PC-9 (cell line): Measurements from ENCODE around the gene ITPRIPL2. TPM values are rescaled to one million over a fixed set of nuclear protein-coding genes. Genes with fewer than 3 reads are reported as not detected.

Experiments
- BruUV-seq: library from RNA; stranded (reverse); fragments of 400-500 nt; replicated peaks from 2 replicates; lab custom pipeline; 2021; lab: Mats Ljungman, UMichigan
- CTCF ChIA-PET: fragments of 300-600 bp; sonication (Branson Sonifier 250); formaldehyde crosslinking; loops from one replicate; lab custom pipeline; 2022; ENCODE audit warnings: antibody characterized with exemption; lab: Charles Lee
- POLR2A ChIA-PET: fragments of 300-600 bp; sonication (Branson Sonifier 250); formaldehyde crosslinking; loops from one replicate; lab custom pipeline; 2022; ENCODE audit warnings: antibody characterized with exemption; ENCODE audit not compliant: unreplicated experiment; lab: Charles Lee
- DNase-seq, 2 experiments: peaks; one replicate each; pipeline versions ENCODE4 v3.0.0 to v3.0.0-alpha.2; 2015 to 2022; ENCODE audit warnings: mixed read lengths in 1 of 2
- H2AFZ ChIP-seq: fragments of 200-600 bp; sonication (generic); 2 replicates; pipeline ENCODE4 v1.8.1; 2017; ENCODE audit warnings: antibody characterized with exemption
- H3F3A ChIP-seq: fragments of 200-600 bp; sonication (generic); 2 replicates; pipeline ENCODE4 v1.8.1; 2017; ENCODE audit warnings: antibody characterized with exemption, mild to moderate bottlenecking, low read depth; ENCODE audit not compliant: insufficient read depth
- H3K27ac ChIP-seq: fragments of 200-600 bp; sonication (generic); 2 replicates; pipeline ENCODE4 v1.6.1; 2016; ENCODE audit warnings: mixed run types
- H3K27me3 ChIP-seq: fragments of 200-600 bp; sonication (generic); 2 replicates; pipeline ENCODE4 v1.6.1; 2016; ENCODE audit warnings: low read depth, mixed run types; ENCODE audit not compliant: insufficient read depth
- H3K36me3 ChIP-seq: fragments of 200-600 bp; sonication (generic); 2 replicates; pipeline ENCODE4 v1.6.1; 2016; ENCODE audit warnings: low read depth, mixed run types
- H3K4me1 ChIP-seq: fragments of 200-600 bp; sonication (generic); replicated peaks from 2 replicates; pipeline ENCODE4 v1.6.1; 2016; ENCODE audit warnings: mixed run types; ENCODE audit not compliant: insufficient read depth
- H3K4me2 ChIP-seq: fragments of 200-600 bp; sonication (generic); 2 replicates; pipeline ENCODE4 v1.6.1; 2017; ENCODE audit warnings: mixed run types
- H3K4me3 ChIP-seq: fragments of 200-600 bp; sonication (generic); 2 replicates; pipeline ENCODE4 v1.6.1; 2016; ENCODE audit warnings: mixed run types
- H3K79me2 ChIP-seq: fragments of 200-600 bp; sonication (generic); 2 replicates; pipeline ENCODE4 v1.6.1; 2017; ENCODE audit warnings: low read depth, mixed run types
- H3K9me2 ChIP-seq: fragments of 200-600 bp; sonication (generic); 2 replicates; pipeline ENCODE4 v1.8.1; 2017; ENCODE audit warnings: mild to moderate bottlenecking; ENCODE audit not compliant: insufficient read depth
- H3K9me3 ChIP-seq: fragments of 200-600 bp; sonication (generic); 2 replicates; pipeline ENCODE4 v1.8.1; 2016; ENCODE audit warnings: low read depth; ENCODE audit not compliant: insufficient read depth
- H4K20me1 ChIP-seq: fragments of 200-600 bp; sonication (generic); 2 replicates; pipeline ENCODE4 v1.8.1; 2017; ENCODE audit not compliant: insufficient read depth
- CTCF ChIP-seq: fragments of 200-600 bp; sonication (generic); conservative IDR thresholded peaks from 2 replicates; pipeline ENCODE4 v1.6.1; 2017; ENCODE audit warnings: mixed run types, antibody characterized with exemption, mild to moderate bottlenecking, moderate library complexity
- EZH2 ChIP-seq: fragments of 200-600 bp; sonication (generic); IDR thresholded peaks from 2 replicates; pipeline ENCODE4 v1.8.0; 2017; ENCODE audit warnings: antibody characterized with exemption, low read depth
- intact Hi-C: fragments of 100-400 bp; cut with micrococcal nuclease; formaldehyde crosslinking; loops from one replicate; pipeline ENCODE4 v1.10.0; 2022; ENCODE audit not compliant: unreplicated experiment
- total RNA-seq: library from RNA; stranded (reverse); gene quantifications from 2 replicates; pipeline ENCODE4 v1.2.3, GENCODE V29; 2021

The ITPRIPL2 gene
- total RNA-seq, 1 experiment from 2014 or later: 117 TPM

- POLR2A ChIA-PET: no interaction called here
- BruUV-seq: no TSS peak
These were observed 33.9 kb downstream of the ITPRIPL2 start for GRCh38 chr16:19147627-19148026.

GRCh38 chr16:19148189-19148588 is 34.4 kb downstream of the ITPRIPL2 start:
- ChIA-PET CTCF (no interaction called here), POLR2A (no interaction called here)
- DNase-seq: no peak
- H3F3A ChIP-seq: no peaks in the 10 kb centered on the region
- no peaks in the 10 kb centered on the region for H3K4me1 ChIP-seq
- no peak for TF ChIP-seq CTCF
- TF ChIP-seq EZH2: no peak
- no peaks in the 10 kb centered on the region for H4K20me1 ChIP-seq
- no peaks in the 10 kb centered on the region for H3K9me2 ChIP-seq
- BruUV-seq: no TSS peak
- H3K27me3 ChIP-seq: no peaks in the 10 kb centered on the region; the same call in 1 of the 2 replicates
- no peaks in the 10 kb centered on the region for H3K36me3 ChIP-seq
- H2AFZ ChIP-seq: no peak overlapping the region
- intact Hi-C loops: no loop called here
- H3K4me3 ChIP-seq: no peak overlapping the region
- no peaks in the 10 kb centered on the region for H3K79me2 ChIP-seq
- H3K27ac ChIP-seq: no peak overlapping the region
- H3K4me2 ChIP-seq: no peak overlapping the region
- H3K9me3 ChIP-seq: no peaks in the 10 kb centered on the region

More at GRCh38 chr16:19147627-19148026, 33.9 kb downstream of the ITPRIPL2 start:
- no peaks in the 10 kb centered on the region for H3K36me3 ChIP-seq
- H3K4me1 ChIP-seq: no peaks in the 10 kb centered on the region
- H3K79me2 ChIP-seq: no peaks in the 10 kb centered on the region
- TF ChIP-seq EZH2 (no peak), CTCF (no peak)
- no peak overlapping the region for H3K4me2 ChIP-seq
- no peak overlapping the region for H3K4me3 ChIP-seq
- no peaks in the 10 kb centered on the region for H4K20me1 ChIP-seq
- no peaks in the 10 kb centered on the region for H3F3A ChIP-seq
- no peaks in the 10 kb centered on the region; the same call in 1 of the 2 replicates for H3K27me3 ChIP-seq
- H3K9me2 ChIP-seq: no peaks in the 10 kb centered on the region
- H2AFZ ChIP-seq: no peak overlapping the region
- intact Hi-C loops: no loop called here
- H3K9me3 ChIP-seq: no peaks in the 10 kb centered on the region
- no peak for DNase-seq
- CTCF ChIA-PET: no interaction called here
- H3K27ac ChIP-seq: no peak overlapping the region

GRCh38 chr16:19151310-19151709 is 37.5 kb downstream of the ITPRIPL2 start:
- Histone ChIP-seq H2AFZ (no peak overlapping the region), H3K36me3 (no peaks in the 10 kb centered on the region), H3K27ac (no peak overlapping the region), H3K9me3 (no peaks in the 10 kb centered on the region; the same call in 1 of the 2 replicates), H4K20me1 (no peaks in the 10 kb centered on the region), H3K4me3 (no peak overlapping the region), H3K9me2 (no peaks in the 10 kb centered on the region), H3K4me1 (no peaks in the 10 kb centered on the region), H3K79me2 (no peaks in the 10 kb centered on the region), H3F3A (no peaks in the 10 kb centered on the region), H3K4me2 (no peak overlapping the region), H3K27me3 (no peaks in the 10 kb centered on the region; the same call in 1 of the 2 replicates)
- CTCF ChIA-PET: interaction anchor here (0.7 kb wide), 1 partner anchor 388 kb away, joined by 16 read pairs; no protein-coding TSS in a partner anchor
- intact Hi-C loops: no loop called here
- no peak for DNase-seq
- TF ChIP-seq EZH2: no peak
- TF ChIP-seq CTCF: no peak
- POLR2A ChIA-PET: no interaction called here
- no TSS peak for BruUV-seq
